Spinal cord (tissue), 10 donors: ENCODE results near the gene CCDC83. TPM values are rescaled to one million over a fixed set of nuclear protein-coding genes. Genes with fewer than 3 reads are reported as not detected.

Experiments used
- DNase-seq, 6 donors: peaks; one replicate each; pipeline versions ENCODE4 v3.0.0 to v3.0.0-alpha.2; 2013 to 2015; ENCODE audit warnings: low spot score in 6 of 6, low read depth in 4 of 6
- H3K27ac ChIP-seq: one replicate; pipeline ENCODE4 v1.5.1; 2013; ENCODE audit warnings: low read depth, low read length, control low read depth
- H3K27me3 ChIP-seq: one replicate; pipeline ENCODE4 v1.6.1; 2013; ENCODE audit warnings: low read length; ENCODE audit not compliant: control insufficient read depth, insufficient read depth
- H3K36me3 ChIP-seq: one replicate; pipeline ENCODE4 v1.6.1; 2013; ENCODE audit warnings: low read length; ENCODE audit not compliant: control insufficient read depth, insufficient read depth
- H3K4me1 ChIP-seq: one replicate; pipeline ENCODE4 v1.6.1; 2013; ENCODE audit warnings: low read length; ENCODE audit not compliant: control insufficient read depth, insufficient read depth
- H3K4me3 ChIP-seq: one replicate; pipeline ENCODE4 v1.5.1; 2013; ENCODE audit warnings: low read depth, low read length, control low read depth
- H3K9me3 ChIP-seq: one replicate; pipeline ENCODE4 v1.6.1; 2013; ENCODE audit warnings: low read length; ENCODE audit not compliant: control insufficient read depth, insufficient read depth
- WGBS: methylation state at CpG from one replicate; pipeline ENCODE4 v1.1.5; 2013; ENCODE audit warnings: missing lambda C conversion rate; ENCODE audit not compliant: insufficient coverage; 5-methylcytosine and 5-hydroxymethylcytosine counted together
- polyA plus RNA-seq, 2 donors: library from polyadenylated mRNA; unstranded; fragments of 120-200 nt; gene quantifications; one replicate each; pipeline ENCODE4 v1.2.1, GENCODE V29; 2013; ENCODE audit not compliant: insufficient read length in 2 of 2
- total RNA-seq, 2 donors: library from RNA; depleted of rRNA in 1 of 2; stranded (reverse); fragments of 120-200 nt in 1 of 2; fragments of >200 nt in 1 of 2; gene quantifications; one replicate each; pipeline versions ENCODE4 v1.2.3 to v1.2.4, GENCODE V29; 2013 to 2014
- donor health status: healthy.

The CCDC83 gene
- total and polyA plus RNA-seq, 4 donors = not detected

GRCh38 chr11:85869781-85870180 is 14.6 kb downstream of the CCDC83 start:
- Histone ChIP-seq H3K27me3 (no peaks in the 10 kb centered on the region), H3K27ac (no peak overlapping the region), H3K4me1 (no peaks in the 10 kb centered on the region), H3K4me3 (no peak overlapping the region), H3K36me3 (no peaks in the 10 kb centered on the region), H3K9me3 (no peaks in the 10 kb centered on the region)
- no peak for DNase-seq
- whole genome bisulfite sequencing = 100% methylated on average over 1 of the region's 2 CpGs

- WGBS = no CpG with 5 or more reads among the region's 1 CpG
- H3K9me3 ChIP-seq = no peaks in the 10 kb centered on the region
- no peaks in the 10 kb centered on the region for H3K27me3 ChIP-seq
- H3K4me3 ChIP-seq = no peak overlapping the region
- DNase-seq = no peak
- H3K36me3 ChIP-seq = no peaks in the 10 kb centered on the region
- no peaks in the 10 kb centered on the region for H3K4me1 ChIP-seq
- no peak overlapping the region for H3K27ac ChIP-seq
These were observed 19.1 kb downstream of the CCDC83 start for GRCh38 chr11:85874265-85874664.

GRCh38 chr11:85875505-85875904 is 20.3 kb downstream of the CCDC83 start:
- Histone ChIP-seq H3K4me3 (no peak overlapping the region), H3K4me1 (no peaks in the 10 kb centered on the region), H3K36me3 (no peaks in the 10 kb centered on the region), H3K9me3 (no peaks in the 10 kb centered on the region), H3K27me3 (no peaks in the 10 kb centered on the region), H3K27ac (no peak overlapping the region)
- DNase-seq = no peak
- WGBS = 50% methylated on average over 1 of the region's 1 CpG

- H3K27me3 ChIP-seq = no peaks in the 10 kb centered on the region
- no CpG with 5 or more reads among the region's 4 CpGs for WGBS
- DNase-seq = no peak
These were observed 29.4 kb downstream of the CCDC83 start for GRCh38 chr11:85884581-85885021.

GRCh38 chr11:85886089-85887056 is 31.2 kb downstream of the CCDC83 start:
- no peaks in the 10 kb centered on the region for H3K27me3 ChIP-seq
- H3K27ac ChIP-seq = no peak overlapping the region
- no peak overlapping the region for H3K4me3 ChIP-seq
- no peaks in the 10 kb centered on the region for H3K36me3 ChIP-seq
- 86% methylated on average over 5 of the region's 7 CpGs for WGBS
- H3K9me3 ChIP-seq = no peaks in the 10 kb centered on the region
- no peak for DNase-seq
- no peaks in the 10 kb centered on the region for H3K4me1 ChIP-seq

More at GRCh38 chr11:85884581-85885021, 29.4 kb downstream of the CCDC83 start:
- H3K27ac ChIP-seq = no peak overlapping the region
- no peak overlapping the region for H3K4me3 ChIP-seq
- no peaks in the 10 kb centered on the region for H3K36me3 ChIP-seq
- H3K4me1 ChIP-seq = no peaks in the 10 kb centered on the region
- no peaks in the 10 kb centered on the region for H3K9me3 ChIP-seq

- H3K27me3 ChIP-seq = no peaks in the 10 kb centered on the region
- H3K4me3 ChIP-seq = no peak overlapping the region
- no peak overlapping the region for H3K27ac ChIP-seq
- no peaks in the 10 kb centered on the region for H3K9me3 ChIP-seq
- WGBS = no CpG with 5 or more reads among the region's 5 CpGs
- H3K36me3 ChIP-seq = no peaks in the 10 kb centered on the region
- DNase-seq = no peak
- H3K4me1 ChIP-seq = no peaks in the 10 kb centered on the region
These were observed 33.9 kb downstream of the CCDC83 start for GRCh38 chr11:85889108-85889507.

- DNase-seq = no peak
- Histone ChIP-seq H3K9me3 (no peaks in the 10 kb centered on the region), H3K27ac (no peak overlapping the region), H3K27me3 (no peaks in the 10 kb centered on the region), H3K4me3 (no peak overlapping the region), H3K4me1 (no peaks in the 10 kb centered on the region), H3K36me3 (no peaks in the 10 kb centered on the region)
- 95% methylated on average over 5 of the region's 8 CpGs for WGBS
These were observed 34.7 kb downstream of the CCDC83 start for GRCh38 chr11:85889676-85890579.

- H3K27ac ChIP-seq = no peak overlapping the region
- H3K9me3 ChIP-seq = no peaks in the 10 kb centered on the region
- no peaks in the 10 kb centered on the region for H3K27me3 ChIP-seq
- peak in 1 of 6 donors; percentile 5 for DNase-seq
- H3K4me3 ChIP-seq = no peak overlapping the region
- 51% methylated on average over 4 of the region's 6 CpGs for WGBS
- H3K4me1 ChIP-seq = no peaks in the 10 kb centered on the region
- no peaks in the 10 kb centered on the region for H3K36me3 ChIP-seq
These were observed 38.2 kb downstream of the CCDC83 start for GRCh38 chr11:85893395-85893794.

GRCh38 chr11:85896876-85897275 is 41.7 kb downstream of the CCDC83 start:
- DNase-seq = no peak
- no peaks in the 10 kb centered on the region for H3K36me3 ChIP-seq
- WGBS = no CpG with 5 or more reads among the region's 3 CpGs
- no peak overlapping the region for H3K27ac ChIP-seq
- H3K4me3 ChIP-seq = no peak overlapping the region
- no peaks in the 10 kb centered on the region for H3K27me3 ChIP-seq
- no peaks in the 10 kb centered on the region for H3K9me3 ChIP-seq
- H3K4me1 ChIP-seq = no peaks in the 10 kb centered on the region
